H9 (cell line): ENCODE measurements around the gene RASL10A. TPM values are rescaled to one million over a fixed set of nuclear protein-coding genes. Genes with fewer than 3 reads are reported as not detected.
A peak's percentile ranks its signal among the peaks of the same experiment; 100 is the strongest.

Experiments used
- DNase-seq: peaks from one replicate; pipeline ENCODE4 v3.0.0-alpha.2; 2017
- H2AFZ ChIP-seq: one replicate; pipeline ENCODE4 v1.6.1; 2013; ENCODE audit warnings: mild to moderate bottlenecking, low read length, control low read depth, moderate library complexity
- H2AK5ac ChIP-seq: 2 replicates; pipeline ENCODE4 v1.6.1; 2013; ENCODE audit warnings: low read length, control low read depth, mixed read lengths; ENCODE audit not compliant: insufficient read length
- H2BK120ac ChIP-seq: one replicate; pipeline ENCODE4 v1.6.1; 2013; ENCODE audit warnings: low read depth, mild to moderate bottlenecking, low read length, control low read depth, inconsistent platforms; ENCODE audit not compliant: poor library complexity, severe bottlenecking
- H2BK12ac ChIP-seq: 2 replicates; pipeline ENCODE4 v1.6.1; 2013; ENCODE audit warnings: low read length, control low read depth, mixed read lengths, low read depth; ENCODE audit not compliant: insufficient read length
- H2BK15ac ChIP-seq: 2 replicates; pipeline ENCODE4 v1.6.1; 2013; ENCODE audit warnings: low read depth, low read length, control low read depth
- H2BK20ac ChIP-seq: one replicate; pipeline ENCODE4 v1.6.1; 2013; ENCODE audit warnings: low read depth, mild to moderate bottlenecking, low read length, control low read depth, inconsistent platforms; ENCODE audit not compliant: poor library complexity, severe bottlenecking
- H2BK5ac ChIP-seq: 2 replicates; pipeline ENCODE4 v1.6.1; 2013; ENCODE audit warnings: low read length, control low read depth, mixed read lengths; ENCODE audit not compliant: insufficient read length
- H3K14ac ChIP-seq: 2 replicates; pipeline ENCODE4 v1.6.1; 2013; ENCODE audit warnings: low read length, control low read depth; ENCODE audit not compliant: insufficient read depth
- H3K18ac ChIP-seq: 2 replicates; pipeline ENCODE4 v1.6.1; 2013; ENCODE audit warnings: low read depth, mild to moderate bottlenecking, mixed read lengths, low read length, control low read depth; ENCODE audit not compliant: insufficient read length
- H3K23ac ChIP-seq: 2 replicates; pipeline ENCODE4 v1.6.1; 2013; ENCODE audit warnings: low read length, control low read depth, mixed read lengths, low read depth; ENCODE audit not compliant: insufficient read length
- H3K23me2 ChIP-seq: 2 replicates; pipeline ENCODE4 v1.6.1; 2013; ENCODE audit warnings: low read depth, mild to moderate bottlenecking, mixed read lengths, low read length, control low read depth; ENCODE audit not compliant: insufficient read length, poor library complexity, severe bottlenecking
- H3K27ac ChIP-seq: 2 replicates; pipeline ENCODE4 v1.5.1; 2013; ENCODE audit warnings: low read length, control low read depth, mixed read lengths, low read depth; ENCODE audit not compliant: insufficient read length
- H3K27me3 ChIP-seq: 2 replicates; pipeline ENCODE4 v1.6.1; 2013; ENCODE audit warnings: low read length, control low read depth, inconsistent platforms; ENCODE audit not compliant: insufficient read depth
- H3K4ac ChIP-seq: 2 replicates; pipeline ENCODE4 v1.6.1; 2013; ENCODE audit warnings: low read depth, mild to moderate bottlenecking, control low read depth, inconsistent platforms, low read length, moderate library complexity
- H3K4me1 ChIP-seq: 2 replicates; pipeline ENCODE4 v1.6.1; 2013; ENCODE audit warnings: low read length, control low read depth, inconsistent platforms; ENCODE audit not compliant: insufficient read depth
- H3K4me2 ChIP-seq: 2 replicates; pipeline ENCODE4 v1.6.1; 2013; ENCODE audit warnings: low read length, control low read depth, mixed read lengths; ENCODE audit not compliant: insufficient read length, insufficient read depth
- H3K56ac ChIP-seq: 2 replicates; pipeline ENCODE4 v1.6.1; 2013; ENCODE audit warnings: low read depth, mild to moderate bottlenecking, mixed read lengths, low read length, control low read depth; ENCODE audit not compliant: insufficient read length
- H3K79me1 ChIP-seq: 2 replicates; pipeline ENCODE4 v1.6.1; 2013; ENCODE audit warnings: low read depth, mild to moderate bottlenecking, moderate library complexity, low read length, control low read depth, inconsistent platforms; ENCODE audit not compliant: insufficient read depth, poor library complexity, severe bottlenecking
- H3K79me2 ChIP-seq: 2 replicates; pipeline ENCODE4 v1.6.1; 2013; ENCODE audit warnings: low read length, control low read depth, inconsistent platforms; ENCODE audit not compliant: insufficient read depth
- H3K9ac ChIP-seq: 2 replicates; pipeline ENCODE4 v1.6.1; 2013; ENCODE audit warnings: low read length, control low read depth, mixed read lengths; ENCODE audit not compliant: insufficient read length; ENCODE audit errors: extremely low read depth
- H3K9me3 ChIP-seq: one replicate; pipeline ENCODE4 v1.6.1; 2013; ENCODE audit warnings: low read depth, low read length, inconsistent platforms; ENCODE audit not compliant: control insufficient read depth
- H3T11ph ChIP-seq: one replicate; pipeline ENCODE4 v1.6.1; 2013; ENCODE audit warnings: mild to moderate bottlenecking, low read length, control low read depth, inconsistent platforms
- H4K20me1 ChIP-seq: one replicate; pipeline ENCODE4 v1.6.1; 2013; ENCODE audit not compliant: control insufficient read depth, insufficient read length, insufficient read depth
- H4K5ac ChIP-seq: 2 replicates; pipeline ENCODE4 v1.6.1; 2013; ENCODE audit warnings: low read depth, mild to moderate bottlenecking, mixed read lengths, low read length, control low read depth; ENCODE audit not compliant: insufficient read length
- H4K8ac ChIP-seq: replicated peaks from 2 replicates; pipeline ENCODE4 v1.6.1; 2013; ENCODE audit warnings: low read length, control low read depth, mixed read lengths, low read depth; ENCODE audit not compliant: insufficient read length
- H4K91ac ChIP-seq: 2 replicates; pipeline ENCODE4 v1.6.1; 2013; ENCODE audit warnings: low read depth, mild to moderate bottlenecking, moderate library complexity, mixed read lengths, low read length, control low read depth; ENCODE audit not compliant: insufficient read length
- H3K27ac Mint-ChIP-seq, 3 experiments: 2 replicates in 2 of 3; 3 replicates in 1 of 3; pipeline ENCODE4 v1.8.0; 2020 to 2021; ENCODE audit warnings: mixed read lengths in 3 of 3, mild to moderate bottlenecking in 1 of 3, moderate library complexity in 1 of 3
- H3K27me3 Mint-ChIP-seq: 2 replicates; pipeline ENCODE4 v1.8.0; 2021; ENCODE audit warnings: low read depth, mild to moderate bottlenecking, moderate library complexity, mixed read lengths
- H3K36me3 Mint-ChIP-seq, 3 experiments: 2 replicates in 2 of 3; 3 replicates in 1 of 3; pipeline ENCODE4 v1.8.0; 2020 to 2021; ENCODE audit warnings: low read depth in 3 of 3, mixed read lengths in 3 of 3; ENCODE audit not compliant: insufficient read depth in 1 of 3
- H3K4me1 Mint-ChIP-seq, 2 experiments: 2 replicates each; pipeline ENCODE4 v1.8.0; 2020; ENCODE audit warnings: mixed read lengths in 2 of 2
- H3K4me3 Mint-ChIP-seq, 2 experiments: 2 replicates in 1 of 2; 3 replicates in 1 of 2; pipeline ENCODE4 v1.8.0; 2020 to 2021; ENCODE audit warnings: mild to moderate bottlenecking in 2 of 2, mixed read lengths in 2 of 2, moderate library complexity in 1 of 2
- H3K9me3 Mint-ChIP-seq, 2 experiments: 2 replicates in 1 of 2; 3 replicates in 1 of 2; pipeline ENCODE4 v1.8.0; 2020; ENCODE audit warnings: mild to moderate bottlenecking in 2 of 2, mixed read lengths in 2 of 2, moderate library complexity in 1 of 2
- WGBS: extraction: QIAGEN DNeasy Blood & Tissue Kit; methylation state at CpG from one replicate; pipeline ENCODE4 v1.1.7; 2013; ENCODE audit warnings: missing lambda C conversion rate, low lambda C conversion rate, mixed read lengths; ENCODE audit not compliant: insufficient read length; ENCODE audit errors: extremely low coverage; 5-methylcytosine and 5-hydroxymethylcytosine counted together
- total RNA-seq: library from RNA; stranded (reverse); gene quantifications from 2 replicates; pipeline ENCODE4 v1.2.1, GENCODE V29; 2021
- TF ChIP-seq, protein P1 (sequence below): fragments of 200-600 bp; sonication (generic); conservative IDR thresholded peaks from 3 replicates; pipeline ENCODE4 v1.8.0; 2021; ENCODE audit warnings: antibody characterized with exemption, mild to moderate bottlenecking

The RASL10A gene
- total RNA-seq, 1 experiment from 2014 or later = 0.90 TPM

DNA sequence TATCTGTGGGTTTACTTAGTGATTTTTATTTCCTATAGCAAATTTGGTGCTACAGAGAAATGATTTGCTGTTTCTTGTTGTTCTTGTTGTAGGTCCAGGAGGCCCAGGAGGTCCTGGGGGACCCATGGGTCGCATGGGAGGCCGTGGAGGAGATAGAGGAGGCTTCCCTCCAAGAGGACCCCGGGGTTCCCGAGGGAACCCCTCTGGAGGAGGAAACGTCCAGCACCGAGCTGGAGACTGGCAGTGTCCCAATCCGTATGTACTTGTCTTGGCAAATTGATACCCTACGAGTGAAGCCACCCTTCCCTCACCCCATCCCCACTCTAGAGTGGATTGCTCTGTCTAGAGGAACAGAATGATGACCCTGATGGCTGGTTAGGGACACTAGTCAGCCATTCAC lies 16.9 kb downstream of the RASL10A start:
- peaks cover 3 to 8% of the 10 kb centered on the region in 2 experiments; a peak in 2 of 4 replicates for H3K4me1 Mint-ChIP-seq
- Histone ChIP-seq H3K79me2 (no peaks in the 10 kb centered on the region), H2AK5ac (no peak overlapping the region), H4K5ac (no peak overlapping the region), H3K14ac (no peak overlapping the region), H3K56ac (no peak overlapping the region), H2BK15ac (no peak overlapping the region), H3K23me2 (no peaks in the 10 kb centered on the region), H2BK120ac (no peak overlapping the region), H3K4me2 (no peak overlapping the region), H3K27ac (no peak overlapping the region), H3T11ph (no peak overlapping the region), H3K9ac (no peak overlapping the region), H3K23ac (no peak overlapping the region), H3K27me3 (no peaks in the 10 kb centered on the region), H2BK20ac (no peak overlapping the region), H2AFZ (no peak overlapping the region), H3K4me1 (no peaks in the 10 kb centered on the region), H3K9me3 (no peaks in the 10 kb centered on the region), H4K20me1 (no peaks in the 10 kb centered on the region), H4K8ac (no peak overlapping the region), H2BK5ac (no peak overlapping the region), H3K18ac (no peak overlapping the region), H3K79me1 (no peaks in the 10 kb centered on the region), H4K91ac (no peak overlapping the region), H3K4ac (no peak overlapping the region), H2BK12ac (no peak overlapping the region)
- TF ChIP-seq, protein P1, sequence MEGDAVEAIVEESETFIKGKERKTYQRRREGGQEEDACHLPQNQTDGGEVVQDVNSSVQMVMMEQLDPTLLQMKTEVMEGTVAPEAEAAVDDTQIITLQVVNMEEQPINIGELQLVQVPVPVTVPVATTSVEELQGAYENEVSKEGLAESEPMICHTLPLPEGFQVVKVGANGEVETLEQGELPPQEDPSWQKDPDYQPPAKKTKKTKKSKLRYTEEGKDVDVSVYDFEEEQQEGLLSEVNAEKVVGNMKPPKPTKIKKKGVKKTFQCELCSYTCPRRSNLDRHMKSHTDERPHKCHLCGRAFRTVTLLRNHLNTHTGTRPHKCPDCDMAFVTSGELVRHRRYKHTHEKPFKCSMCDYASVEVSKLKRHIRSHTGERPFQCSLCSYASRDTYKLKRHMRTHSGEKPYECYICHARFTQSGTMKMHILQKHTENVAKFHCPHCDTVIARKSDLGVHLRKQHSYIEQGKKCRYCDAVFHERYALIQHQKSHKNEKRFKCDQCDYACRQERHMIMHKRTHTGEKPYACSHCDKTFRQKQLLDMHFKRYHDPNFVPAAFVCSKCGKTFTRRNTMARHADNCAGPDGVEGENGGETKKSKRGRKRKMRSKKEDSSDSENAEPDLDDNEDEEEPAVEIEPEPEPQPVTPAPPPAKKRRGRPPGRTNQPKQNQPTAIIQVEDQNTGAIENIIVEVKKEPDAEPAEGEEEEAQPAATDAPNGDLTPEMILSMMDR = no peak
- DNase-seq = no peak
- peaks cover 54 to 78% (median 62%) of the 10 kb centered on the region in 3 experiments for H3K36me3 Mint-ChIP-seq
- H3K27ac Mint-ChIP-seq = peak overlapping the region in 1 of 3 experiments; percentile 74; a peak in 1 of 7 replicates
- no peaks in the 10 kb centered on the region for H3K9me3 Mint-ChIP-seq
- no peaks in the 10 kb centered on the region; the same call in none of the 2 replicates for H3K27me3 Mint-ChIP-seq
- H3K4me3 Mint-ChIP-seq = no peak overlapping the region
- WGBS = no CpG with 5 or more reads among the region's 8 CpGs
